Measurements from ENCODE around the gene NACC2. TPM values are rescaled to one million over a fixed set of nuclear protein-coding genes. Genes with fewer than 3 reads are reported as not detected.

NACC2 gene
- total and polyA plus RNA-seq, 10 of the 15 experiments (the other 5 are each of a cell fraction or from before 2014, with no cell fraction given) = 0.66 to 14.7 (median 3.5) TPM

DNA sequence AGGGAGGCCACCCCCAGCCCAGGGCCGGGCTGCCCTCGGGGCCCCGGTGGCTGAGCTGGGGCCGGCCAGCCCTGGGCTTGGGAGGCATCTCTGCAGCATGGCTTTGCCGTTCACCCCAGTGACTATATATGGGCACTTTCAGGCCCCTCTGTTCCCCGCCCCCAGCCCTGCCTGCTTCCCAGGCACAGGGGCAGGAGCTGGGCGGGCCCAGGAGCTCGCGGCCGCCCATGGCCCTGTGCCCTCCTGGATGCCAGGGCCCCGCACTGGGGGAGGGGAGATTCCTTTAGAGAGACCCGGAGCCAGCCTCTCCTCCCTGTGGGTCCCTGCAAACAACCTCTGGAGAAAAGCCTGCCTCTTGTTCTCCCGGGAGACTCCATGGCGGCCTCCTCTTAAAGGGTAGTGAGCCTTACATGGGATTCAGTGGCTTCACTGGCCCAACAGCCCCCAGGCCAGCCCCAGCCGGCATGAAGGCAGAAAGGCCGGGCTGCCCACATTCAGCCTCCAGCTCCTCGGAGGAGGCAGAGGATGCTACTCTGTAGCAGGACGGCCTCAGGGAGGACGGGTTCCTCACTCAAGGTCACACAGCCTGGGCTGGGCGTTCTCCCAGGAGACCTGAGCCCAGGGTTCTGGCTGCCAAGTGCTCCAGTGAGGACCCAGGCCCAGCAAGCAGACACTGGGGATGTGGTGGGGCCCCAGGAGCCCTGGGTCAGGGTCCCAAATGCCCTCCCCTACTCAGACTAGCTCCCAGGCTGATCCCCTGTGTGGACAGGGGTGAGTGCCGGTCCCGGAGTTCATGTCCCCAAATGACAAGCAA lies 4.1 kb downstream of the NACC2 start (continued):
- TF ChIP-seq, protein P1, sequence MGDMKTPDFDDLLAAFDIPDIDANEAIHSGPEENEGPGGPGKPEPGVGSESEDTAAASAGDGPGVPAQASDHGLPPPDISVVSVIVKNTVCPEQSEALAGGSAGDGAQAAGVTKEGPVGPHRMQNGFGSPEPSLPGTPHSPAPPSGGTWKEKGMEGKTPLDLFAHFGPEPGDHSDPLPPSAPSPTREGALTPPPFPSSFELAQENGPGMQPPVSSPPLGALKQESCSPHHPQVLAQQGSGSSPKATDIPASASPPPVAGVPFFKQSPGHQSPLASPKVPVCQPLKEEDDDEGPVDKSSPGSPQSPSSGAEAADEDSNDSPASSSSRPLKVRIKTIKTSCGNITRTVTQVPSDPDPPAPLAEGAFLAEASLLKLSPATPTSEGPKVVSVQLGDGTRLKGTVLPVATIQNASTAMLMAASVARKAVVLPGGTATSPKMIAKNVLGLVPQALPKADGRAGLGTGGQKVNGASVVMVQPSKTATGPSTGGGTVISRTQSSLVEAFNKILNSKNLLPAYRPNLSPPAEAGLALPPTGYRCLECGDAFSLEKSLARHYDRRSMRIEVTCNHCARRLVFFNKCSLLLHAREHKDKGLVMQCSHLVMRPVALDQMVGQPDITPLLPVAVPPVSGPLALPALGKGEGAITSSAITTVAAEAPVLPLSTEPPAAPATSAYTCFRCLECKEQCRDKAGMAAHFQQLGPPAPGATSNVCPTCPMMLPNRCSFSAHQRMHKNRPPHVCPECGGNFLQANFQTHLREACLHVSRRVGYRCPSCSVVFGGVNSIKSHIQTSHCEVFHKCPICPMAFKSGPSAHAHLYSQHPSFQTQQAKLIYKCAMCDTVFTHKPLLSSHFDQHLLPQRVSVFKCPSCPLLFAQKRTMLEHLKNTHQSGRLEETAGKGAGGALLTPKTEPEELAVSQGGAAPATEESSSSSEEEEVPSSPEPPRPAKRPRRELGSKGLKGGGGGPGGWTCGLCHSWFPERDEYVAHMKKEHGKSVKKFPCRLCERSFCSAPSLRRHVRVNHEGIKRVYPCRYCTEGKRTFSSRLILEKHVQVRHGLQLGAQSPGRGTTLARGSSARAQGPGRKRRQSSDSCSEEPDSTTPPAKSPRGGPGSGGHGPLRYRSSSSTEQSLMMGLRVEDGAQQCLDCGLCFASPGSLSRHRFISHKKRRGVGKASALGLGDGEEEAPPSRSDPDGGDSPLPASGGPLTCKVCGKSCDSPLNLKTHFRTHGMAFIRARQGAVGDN (IDR thresholded peaks at IDR 0.05) = no peak
- TF ChIP-seq SPI1 (IDR thresholded peaks at IDR 0.05; ENCODE audit: borderline replicate concordance, insufficient read depth, low read depth, low read length) (no peak), CHD2 (IDR thresholded peaks at IDR 0.05; ENCODE audit: borderline replicate concordance, low read depth, low read length) (no peak), HDGF (IDR thresholded peaks at IDR 0.05) (no peak), JUNB (IDR thresholded peaks at IDR 0.05) (no peak), CBX3 (IDR thresholded peaks at IDR 0.05; ENCODE audit: borderline replicate concordance, low read depth) (no peak)
- TF ChIP-seq, protein P2, sequence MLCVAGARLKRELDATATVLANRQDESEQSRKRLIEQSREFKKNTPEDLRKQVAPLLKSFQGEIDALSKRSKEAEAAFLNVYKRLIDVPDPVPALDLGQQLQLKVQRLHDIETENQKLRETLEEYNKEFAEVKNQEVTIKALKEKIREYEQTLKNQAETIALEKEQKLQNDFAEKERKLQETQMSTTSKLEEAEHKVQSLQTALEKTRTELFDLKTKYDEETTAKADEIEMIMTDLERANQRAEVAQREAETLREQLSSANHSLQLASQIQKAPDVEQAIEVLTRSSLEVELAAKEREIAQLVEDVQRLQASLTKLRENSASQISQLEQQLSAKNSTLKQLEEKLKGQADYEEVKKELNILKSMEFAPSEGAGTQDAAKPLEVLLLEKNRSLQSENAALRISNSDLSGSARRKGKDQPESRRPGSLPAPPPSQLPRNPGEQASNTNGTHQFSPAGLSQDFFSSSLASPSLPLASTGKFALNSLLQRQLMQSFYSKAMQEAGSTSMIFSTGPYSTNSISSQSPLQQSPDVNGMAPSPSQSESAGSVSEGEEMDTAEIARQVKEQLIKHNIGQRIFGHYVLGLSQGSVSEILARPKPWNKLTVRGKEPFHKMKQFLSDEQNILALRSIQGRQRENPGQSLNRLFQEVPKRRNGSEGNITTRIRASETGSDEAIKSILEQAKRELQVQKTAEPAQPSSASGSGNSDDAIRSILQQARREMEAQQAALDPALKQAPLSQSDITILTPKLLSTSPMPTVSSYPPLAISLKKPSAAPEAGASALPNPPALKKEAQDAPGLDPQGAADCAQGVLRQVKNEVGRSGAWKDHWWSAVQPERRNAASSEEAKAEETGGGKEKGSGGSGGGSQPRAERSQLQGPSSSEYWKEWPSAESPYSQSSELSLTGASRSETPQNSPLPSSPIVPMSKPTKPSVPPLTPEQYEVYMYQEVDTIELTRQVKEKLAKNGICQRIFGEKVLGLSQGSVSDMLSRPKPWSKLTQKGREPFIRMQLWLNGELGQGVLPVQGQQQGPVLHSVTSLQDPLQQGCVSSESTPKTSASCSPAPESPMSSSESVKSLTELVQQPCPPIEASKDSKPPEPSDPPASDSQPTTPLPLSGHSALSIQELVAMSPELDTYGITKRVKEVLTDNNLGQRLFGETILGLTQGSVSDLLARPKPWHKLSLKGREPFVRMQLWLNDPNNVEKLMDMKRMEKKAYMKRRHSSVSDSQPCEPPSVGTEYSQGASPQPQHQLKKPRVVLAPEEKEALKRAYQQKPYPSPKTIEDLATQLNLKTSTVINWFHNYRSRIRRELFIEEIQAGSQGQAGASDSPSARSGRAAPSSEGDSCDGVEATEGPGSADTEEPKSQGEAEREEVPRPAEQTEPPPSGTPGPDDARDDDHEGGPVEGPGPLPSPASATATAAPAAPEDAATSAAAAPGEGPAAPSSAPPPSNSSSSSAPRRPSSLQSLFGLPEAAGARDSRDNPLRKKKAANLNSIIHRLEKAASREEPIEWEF (IDR thresholded peaks at IDR 0.05; ENCODE audit: insufficient replicate concordance, low read depth, low read length) = no peak

All from GM12878 (cell line).